Ovary (tissue), 3 donors: Measurements from ENCODE around the gene EHBP1.

Experiments used
- EP300 ChIP-seq: sonication (generic); formaldehyde crosslinking; IDR thresholded peaks from one replicate; pipeline ENCODE4 v1.6.1; 2017; ENCODE audit warnings: antibody characterized with exemption
- POLR2A ChIP-seq: fragments of 450-650 bp; IDR thresholded peaks from one replicate; pipeline ENCODE4 v1.6.1; 2017; ENCODE audit warnings: antibody characterized with exemption, mild to moderate bottlenecking, moderate library complexity
- TF ChIP-seq, protein P1 (sequence below), 3 donors: fragments of 450-650 bp in 2 of 3; fragments of 200-600 bp in 1 of 3; IDR thresholded peaks; one replicate each; pipeline versions ENCODE4 v1.5.1 to v1.8.0; 2016 to 2022; ENCODE audit warnings: antibody characterized with exemption in 3 of 3, mild to moderate bottlenecking in 1 of 3
- donor health status: DM: no; HTN: no; CAD: no.

DNA sequence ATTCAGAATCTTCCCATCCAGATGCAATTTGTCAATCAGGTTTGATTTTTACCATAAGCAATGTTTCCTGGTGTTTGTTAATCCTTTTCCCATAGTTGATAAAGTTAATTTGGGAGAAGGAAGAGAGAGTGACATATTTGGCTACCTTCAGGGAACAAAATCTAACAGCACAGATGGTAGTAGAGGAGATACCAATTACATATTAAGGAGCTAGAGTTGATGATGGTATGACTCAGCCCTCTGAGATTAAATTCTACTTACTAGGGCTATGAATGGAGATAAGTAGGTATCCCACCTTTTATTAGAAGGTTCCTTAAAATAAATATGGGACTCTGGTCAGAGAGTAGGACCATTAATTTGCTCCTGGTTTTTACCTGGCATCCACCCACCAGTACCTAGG lies 139.7 kb downstream of the EHBP1 start:
- no peak for TF ChIP-seq EP300
- TF ChIP-seq POLR2A, result no peak
- TF ChIP-seq, protein P1, sequence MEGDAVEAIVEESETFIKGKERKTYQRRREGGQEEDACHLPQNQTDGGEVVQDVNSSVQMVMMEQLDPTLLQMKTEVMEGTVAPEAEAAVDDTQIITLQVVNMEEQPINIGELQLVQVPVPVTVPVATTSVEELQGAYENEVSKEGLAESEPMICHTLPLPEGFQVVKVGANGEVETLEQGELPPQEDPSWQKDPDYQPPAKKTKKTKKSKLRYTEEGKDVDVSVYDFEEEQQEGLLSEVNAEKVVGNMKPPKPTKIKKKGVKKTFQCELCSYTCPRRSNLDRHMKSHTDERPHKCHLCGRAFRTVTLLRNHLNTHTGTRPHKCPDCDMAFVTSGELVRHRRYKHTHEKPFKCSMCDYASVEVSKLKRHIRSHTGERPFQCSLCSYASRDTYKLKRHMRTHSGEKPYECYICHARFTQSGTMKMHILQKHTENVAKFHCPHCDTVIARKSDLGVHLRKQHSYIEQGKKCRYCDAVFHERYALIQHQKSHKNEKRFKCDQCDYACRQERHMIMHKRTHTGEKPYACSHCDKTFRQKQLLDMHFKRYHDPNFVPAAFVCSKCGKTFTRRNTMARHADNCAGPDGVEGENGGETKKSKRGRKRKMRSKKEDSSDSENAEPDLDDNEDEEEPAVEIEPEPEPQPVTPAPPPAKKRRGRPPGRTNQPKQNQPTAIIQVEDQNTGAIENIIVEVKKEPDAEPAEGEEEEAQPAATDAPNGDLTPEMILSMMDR (IDR thresholded peaks at IDR 0.05), result no peak
